Smooth muscle cell (in vitro differentiated cells): ENCODE results near the gene INTS11. TPM values are rescaled to one million over a fixed set of nuclear protein-coding genes. Genes with fewer than 3 reads are reported as not detected.

Source experiments
- DNase-seq: peaks from one replicate; lab custom pipeline; 2025; ENCODE audit not compliant: unreplicated experiment; lab: John Stamatoyannopoulos, UW
- H2AFZ ChIP-seq: fragments of 200-600 bp; sonication (generic); 2 replicates; pipeline ENCODE4 v1.6.0; 2016; ENCODE audit warnings: antibody characterized with exemption, low read depth, mild to moderate bottlenecking
- H3F3A ChIP-seq: fragments of 200-600 bp; sonication (generic); 2 replicates; pipeline ENCODE4 v1.6.0; 2017; ENCODE audit warnings: antibody characterized with exemption, low read depth
- H3K27ac ChIP-seq: fragments of 200-600 bp; sonication (generic); 2 replicates; pipeline ENCODE4 v1.5.1; 2016; ENCODE audit warnings: low read depth, mild to moderate bottlenecking
- H3K27me3 ChIP-seq: fragments of 200-600 bp; sonication (generic); 2 replicates; pipeline ENCODE4 v1.6.1; 2016; ENCODE audit warnings: low read depth, mild to moderate bottlenecking
- H3K36me3 ChIP-seq: fragments of 200-600 bp; sonication (generic); 2 replicates; pipeline ENCODE4 v1.5.1; 2016; ENCODE audit warnings: low read depth
- H3K4me1 ChIP-seq: fragments of 200-600 bp; sonication (generic); 2 replicates; pipeline ENCODE4 v1.5.1; 2016; ENCODE audit warnings: low read depth
- H3K4me2 ChIP-seq: fragments of 200-600 bp; sonication (generic); 2 replicates; pipeline ENCODE4 v1.6.0; 2016; ENCODE audit warnings: mild to moderate bottlenecking
- H3K4me3 ChIP-seq: fragments of 200-600 bp; sonication (generic); 2 replicates; pipeline ENCODE4 v1.5.1; 2016; ENCODE audit warnings: mild to moderate bottlenecking
- H3K79me2 ChIP-seq: fragments of 200-600 bp; sonication (generic); 2 replicates; pipeline ENCODE4 v1.6.0; 2016; ENCODE audit warnings: low read depth, mild to moderate bottlenecking
- H3K9ac ChIP-seq: fragments of 200-600 bp; sonication (generic); 2 replicates; pipeline ENCODE4 v1.6.0; 2016; ENCODE audit warnings: low read depth
- H3K9me3 ChIP-seq: fragments of 200-600 bp; sonication (generic); replicated peaks from 2 replicates; pipeline ENCODE4 v1.5.1; 2016; ENCODE audit warnings: low read depth
- H4K20me1 ChIP-seq: fragments of 200-600 bp; sonication (generic); 2 replicates; pipeline ENCODE4 v1.6.0; 2016; ENCODE audit warnings: low read depth
- WGBS: methylation state at CpG from one replicate; pipeline ENCODE4 v1.1.7; 2016; ENCODE audit warnings: low lambda C conversion rate; 5-methylcytosine and 5-hydroxymethylcytosine counted together
- polyA plus RNA-seq: library from polyadenylated mRNA; unstranded; fragments of >200 nt; fragmentation: Nextera tagmentation; extraction: Ambion mirVana; gene quantifications from 2 replicates; pipeline ENCODE4 v1.2.1, GENCODE V29; 2016
- total RNA-seq: library from RNA; depleted of rRNA; stranded (reverse); fragments of >200 nt; gene quantifications from 2 replicates; pipeline ENCODE4 v1.2.3, GENCODE V29; 2014
- TF ChIP-seq, protein P1 (sequence below): fragments of 200-600 bp; sonication (generic); IDR thresholded peaks from 2 replicates; pipeline ENCODE4 v1.5.1; 2017; ENCODE audit warnings: borderline replicate concordance, mild to moderate bottlenecking, antibody characterized with exemption; ENCODE audit not compliant: insufficient read depth, poor library complexity, severe bottlenecking

Gene INTS11
- total and polyA plus RNA-seq, 2 experiments from 2014 or later, result 48.5 to 63.1 TPM

GRCh38 chr1:1298861-1299685, 25.4 kb downstream of the INTS11 start:
- WGBS, result 74% methylated on average over 26 of the region's 30 CpGs
- no peak overlapping the region for H2AFZ ChIP-seq
- no peak for DNase-seq

GRCh38 chr1:1297802-1298424, 26.5 kb downstream of the INTS11 start:
- H2AFZ ChIP-seq, result no peak overlapping the region
- H3K9ac ChIP-seq, result no peak overlapping the region
- H3K4me3 ChIP-seq, result no peak overlapping the region
- H3K36me3 ChIP-seq, result no peaks in the 10 kb centered on the region
- DNase-seq, result no peak
- no peak overlapping the region for H3K27ac ChIP-seq
- H3K27me3 ChIP-seq, result no peaks in the 10 kb centered on the region
- no peaks in the 10 kb centered on the region for H3K9me3 ChIP-seq
- H3K4me2 ChIP-seq, result no peak overlapping the region
- TF ChIP-seq, protein P1, sequence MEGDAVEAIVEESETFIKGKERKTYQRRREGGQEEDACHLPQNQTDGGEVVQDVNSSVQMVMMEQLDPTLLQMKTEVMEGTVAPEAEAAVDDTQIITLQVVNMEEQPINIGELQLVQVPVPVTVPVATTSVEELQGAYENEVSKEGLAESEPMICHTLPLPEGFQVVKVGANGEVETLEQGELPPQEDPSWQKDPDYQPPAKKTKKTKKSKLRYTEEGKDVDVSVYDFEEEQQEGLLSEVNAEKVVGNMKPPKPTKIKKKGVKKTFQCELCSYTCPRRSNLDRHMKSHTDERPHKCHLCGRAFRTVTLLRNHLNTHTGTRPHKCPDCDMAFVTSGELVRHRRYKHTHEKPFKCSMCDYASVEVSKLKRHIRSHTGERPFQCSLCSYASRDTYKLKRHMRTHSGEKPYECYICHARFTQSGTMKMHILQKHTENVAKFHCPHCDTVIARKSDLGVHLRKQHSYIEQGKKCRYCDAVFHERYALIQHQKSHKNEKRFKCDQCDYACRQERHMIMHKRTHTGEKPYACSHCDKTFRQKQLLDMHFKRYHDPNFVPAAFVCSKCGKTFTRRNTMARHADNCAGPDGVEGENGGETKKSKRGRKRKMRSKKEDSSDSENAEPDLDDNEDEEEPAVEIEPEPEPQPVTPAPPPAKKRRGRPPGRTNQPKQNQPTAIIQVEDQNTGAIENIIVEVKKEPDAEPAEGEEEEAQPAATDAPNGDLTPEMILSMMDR, result no peak
- H3K79me2 ChIP-seq, result peaks cover 3% of the 10 kb centered on the region
- H3K4me1 ChIP-seq, result no peaks in the 10 kb centered on the region
- WGBS, result 98% methylated on average over 20 of the region's 31 CpGs
- peaks cover 50% of the 10 kb centered on the region for H4K20me1 ChIP-seq
- H3F3A ChIP-seq, result no peaks in the 10 kb centered on the region

More at GRCh38 chr1:1298861-1299685, 25.4 kb downstream of the INTS11 start:
- Histone ChIP-seq H3K27me3 (no peaks in the 10 kb centered on the region), H3F3A (no peaks in the 10 kb centered on the region), H3K4me2 (no peak overlapping the region), H3K27ac (no peak overlapping the region), H3K9ac (no peak overlapping the region), H3K9me3 (no peaks in the 10 kb centered on the region), H3K4me3 (no peak overlapping the region), H3K4me1 (no peaks in the 10 kb centered on the region), H3K36me3 (no peaks in the 10 kb centered on the region), H4K20me1 (peaks cover 61% of the 10 kb centered on the region), H3K79me2 (peaks cover 5% of the 10 kb centered on the region)
- TF ChIP-seq, protein P1, result no peak

- Histone ChIP-seq H3K9me3 (no peaks in the 10 kb centered on the region), H3K79me2 (no peaks in the 10 kb centered on the region), H3K36me3 (no peaks in the 10 kb centered on the region), H3K27me3 (no peaks in the 10 kb centered on the region), H3K9ac (no peak overlapping the region), H3K4me2 (no peak overlapping the region), H3K4me3 (no peak overlapping the region), H3F3A (no peaks in the 10 kb centered on the region), H2AFZ (no peak overlapping the region), H4K20me1 (peaks cover 35% of the 10 kb centered on the region), H3K4me1 (no peaks in the 10 kb centered on the region), H3K27ac (no peak overlapping the region)
- TF ChIP-seq, protein P1, result no peak
- WGBS, result 96% methylated on average over 54 of the region's 62 CpGs
- DNase-seq, result no peak
These were observed 28.1 kb downstream of the INTS11 start for GRCh38 chr1:1296070-1297061.
